ENCODE data around the gene EQTN. TPM values are rescaled to one million over a fixed set of nuclear protein-coding genes. Genes with fewer than 3 reads are reported as not detected.

The EQTN gene
- total RNA-seq, 3 donors from 2014 or later: not detected

GRCh38 chr9:27329291-27329690 is 32.3 kb upstream of the EQTN start:
- Mint-ChIP-seq H3K9me3 (no peaks in the 10 kb centered on the region), H3K27me3 (ENCODE audit: low read depth) (peaks cover 7% of the 10 kb centered on the region), H3K4me3 (no peak overlapping the region), H3K36me3 (ENCODE audit: insufficient read depth) (no peaks in the 10 kb centered on the region), H3K4me1 (ENCODE audit: low read depth) (no peaks in the 10 kb centered on the region)
- ATAC-seq (no peak), DNase-seq (no peak)

DNA sequence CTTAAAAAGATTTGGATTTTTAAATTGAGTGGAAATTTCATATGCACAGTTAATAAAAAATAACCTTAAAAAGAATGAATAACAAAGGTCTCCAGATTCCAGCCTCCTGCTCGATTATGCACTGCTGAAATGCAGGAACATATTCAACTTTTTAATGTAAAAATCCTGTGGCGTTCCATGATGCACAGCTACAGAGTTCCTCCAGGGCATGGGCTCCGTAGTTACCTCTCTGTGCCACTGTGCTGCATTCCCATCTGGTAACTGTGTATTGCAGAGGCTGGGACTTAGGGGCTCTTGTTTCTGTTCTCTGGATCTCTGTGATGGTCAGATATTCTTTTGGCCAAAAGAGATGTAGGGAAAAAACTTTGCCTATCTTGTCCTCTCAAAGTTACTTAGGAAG is 31.5 kb upstream of the EQTN start:
- no peak for ATAC-seq

DNA sequence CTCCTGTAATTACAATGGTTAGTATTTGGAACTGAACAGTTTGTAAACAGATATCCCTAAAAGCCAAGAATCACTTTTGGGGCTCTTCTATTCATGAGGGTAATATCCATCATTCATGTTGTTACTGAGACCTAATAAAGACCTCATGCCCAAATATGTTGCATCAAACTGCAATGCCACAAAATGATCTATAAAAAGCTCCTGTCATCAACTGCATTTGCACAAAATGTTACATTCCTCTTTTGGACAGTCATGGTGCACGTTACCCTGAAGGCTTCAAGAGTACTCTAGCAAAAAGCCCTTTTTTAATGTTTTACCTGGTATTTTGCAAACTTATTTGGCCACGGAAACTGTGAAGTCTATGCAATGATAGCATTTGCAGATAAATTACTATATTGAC is 14.2 kb upstream of the EQTN start:
- no peaks in the 10 kb centered on the region for H3K9me3 Mint-ChIP-seq
- no peaks in the 10 kb centered on the region for H3K36me3 Mint-ChIP-seq (ENCODE audit: insufficient read depth)
- no peak for DNase-seq
- H3K27me3 Mint-ChIP-seq (ENCODE audit: low read depth): no peaks in the 10 kb centered on the region
- H3K4me3 Mint-ChIP-seq: no peak overlapping the region
- H3K4me1 Mint-ChIP-seq (ENCODE audit: low read depth): no peaks in the 10 kb centered on the region
- no peak for ATAC-seq

More for the DNA sequence above, 31.5 kb upstream of the EQTN start:
- Mint-ChIP-seq H3K4me1 (ENCODE audit: low read depth) (no peaks in the 10 kb centered on the region), H3K4me3 (no peak overlapping the region), H3K27me3 (ENCODE audit: low read depth) (peaks cover 7% of the 10 kb centered on the region), H3K9me3 (no peaks in the 10 kb centered on the region), H3K36me3 (ENCODE audit: insufficient read depth) (no peaks in the 10 kb centered on the region)
- DNase-seq: no peak

- DNase-seq: no peak
- no peak for ATAC-seq
- no peaks in the 10 kb centered on the region for H3K27me3 Mint-ChIP-seq (ENCODE audit: low read depth)
- no peaks in the 10 kb centered on the region for H3K9me3 Mint-ChIP-seq
- no peaks in the 10 kb centered on the region for H3K4me1 Mint-ChIP-seq (ENCODE audit: low read depth)
- H3K36me3 Mint-ChIP-seq (ENCODE audit: insufficient read depth): no peaks in the 10 kb centered on the region
- H3K4me3 Mint-ChIP-seq: no peak overlapping the region
Measured at GRCh38 chr9:27310582-27310981, 13.6 kb upstream of the EQTN start.

- no peak for ATAC-seq
- Mint-ChIP-seq H3K9me3 (no peaks in the 10 kb centered on the region), H3K4me1 (ENCODE audit: low read depth) (no peaks in the 10 kb centered on the region)
Measured at GRCh38 chr9:27308691-27309390, 11.9 kb upstream of the EQTN start.

DNA sequence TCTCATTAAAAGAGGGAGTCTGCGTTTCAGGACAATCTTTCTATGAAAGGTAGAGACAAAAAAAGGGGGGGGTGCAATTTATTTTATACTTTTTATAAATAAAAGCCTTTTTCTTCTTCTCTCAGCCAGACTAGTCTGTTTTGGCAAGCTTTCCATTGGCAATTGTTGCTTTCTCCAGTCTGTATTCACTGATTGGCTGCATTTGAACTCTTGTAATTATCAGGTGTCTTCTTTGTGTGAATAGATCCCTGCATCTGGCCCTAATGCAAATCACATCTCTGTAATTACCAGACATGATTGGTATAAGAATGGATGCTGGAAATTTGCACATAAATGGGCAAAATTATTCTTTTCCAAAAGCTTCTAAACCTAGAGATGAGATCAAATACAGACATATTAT is 7.6 kb upstream of the EQTN start:
- ATAC-seq (no peak), DNase-seq (no peak)
- no peaks in the 10 kb centered on the region for H3K4me1 Mint-ChIP-seq (ENCODE audit: low read depth)
- H3K4me3 Mint-ChIP-seq: no peak overlapping the region
- peaks cover 3% of the 10 kb centered on the region for H3K27me3 Mint-ChIP-seq (ENCODE audit: low read depth)
- no peaks in the 10 kb centered on the region for H3K9me3 Mint-ChIP-seq
- no peaks in the 10 kb centered on the region for H3K36me3 Mint-ChIP-seq (ENCODE audit: insufficient read depth)

More at GRCh38 chr9:27308691-27309390, 11.9 kb upstream of the EQTN start:
- no peak for DNase-seq
- Mint-ChIP-seq H3K4me3 (no peak overlapping the region), H3K27me3 (ENCODE audit: low read depth) (no peaks in the 10 kb centered on the region), H3K36me3 (ENCODE audit: insufficient read depth) (no peaks in the 10 kb centered on the region)

- Mint-ChIP-seq H3K4me1 (ENCODE audit: low read depth) (no peaks in the 10 kb centered on the region), H3K27me3 (ENCODE audit: low read depth) (peaks cover 3% of the 10 kb centered on the region), H3K9me3 (no peaks in the 10 kb centered on the region), H3K36me3 (ENCODE audit: insufficient read depth) (no peaks in the 10 kb centered on the region), H3K4me3 (no peak overlapping the region)
- DNase-seq (no peak), ATAC-seq (no peak)
Measured at GRCh38 chr9:27303219-27303618, 6.3 kb upstream of the EQTN start.

DNA sequence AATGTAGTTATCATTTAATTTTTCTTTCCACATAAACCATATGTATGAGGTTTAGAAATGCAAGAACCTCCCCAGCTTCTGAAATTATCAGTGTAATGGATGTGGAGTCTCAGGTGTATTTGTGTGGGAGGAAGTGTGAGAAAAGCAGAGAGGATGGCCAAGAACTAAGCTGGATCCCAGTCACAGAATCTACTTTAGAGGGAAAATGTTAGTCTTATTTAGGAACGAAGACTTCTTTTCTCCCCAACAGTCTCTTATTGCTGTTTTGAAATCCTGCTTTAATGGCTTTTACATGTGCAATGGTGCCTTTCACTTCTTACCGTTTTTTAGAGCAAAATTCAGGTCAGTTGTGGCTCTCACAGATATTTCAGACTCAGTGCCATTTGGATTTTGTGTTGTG is 3.0 kb downstream of the EQTN start:
- H3K4me3 Mint-ChIP-seq: no peak overlapping the region
- ATAC-seq: no peak
- no peak for DNase-seq
- no peaks in the 10 kb centered on the region for H3K4me1 Mint-ChIP-seq (ENCODE audit: low read depth)
- no peaks in the 10 kb centered on the region for H3K9me3 Mint-ChIP-seq
- no peaks in the 10 kb centered on the region for H3K36me3 Mint-ChIP-seq (ENCODE audit: insufficient read depth)
- peaks cover 10% of the 10 kb centered on the region for H3K27me3 Mint-ChIP-seq (ENCODE audit: low read depth)

GRCh38 chr9:27292659-27293405 is 4.1 kb downstream of the EQTN start:
- no peaks in the 10 kb centered on the region for H3K4me1 Mint-ChIP-seq (ENCODE audit: low read depth)
- no peak for DNase-seq
- ATAC-seq: no peak
- peaks cover 12% of the 10 kb centered on the region for H3K27me3 Mint-ChIP-seq (ENCODE audit: low read depth)
- no peak overlapping the region for H3K4me3 Mint-ChIP-seq
- no peaks in the 10 kb centered on the region for H3K9me3 Mint-ChIP-seq
- no peaks in the 10 kb centered on the region for H3K36me3 Mint-ChIP-seq (ENCODE audit: insufficient read depth)

GRCh38 chr9:27291292-27291691 is 5.7 kb downstream of the EQTN start:
- no peaks in the 10 kb centered on the region for H3K36me3 Mint-ChIP-seq (ENCODE audit: insufficient read depth)
- ATAC-seq: no peak
- no peaks in the 10 kb centered on the region for H3K4me1 Mint-ChIP-seq (ENCODE audit: low read depth)
- no peak overlapping the region for H3K4me3 Mint-ChIP-seq
- peaks cover 10% of the 10 kb centered on the region for H3K27me3 Mint-ChIP-seq (ENCODE audit: low read depth)
- H3K9me3 Mint-ChIP-seq: no peaks in the 10 kb centered on the region
- DNase-seq: no peak

DNA sequence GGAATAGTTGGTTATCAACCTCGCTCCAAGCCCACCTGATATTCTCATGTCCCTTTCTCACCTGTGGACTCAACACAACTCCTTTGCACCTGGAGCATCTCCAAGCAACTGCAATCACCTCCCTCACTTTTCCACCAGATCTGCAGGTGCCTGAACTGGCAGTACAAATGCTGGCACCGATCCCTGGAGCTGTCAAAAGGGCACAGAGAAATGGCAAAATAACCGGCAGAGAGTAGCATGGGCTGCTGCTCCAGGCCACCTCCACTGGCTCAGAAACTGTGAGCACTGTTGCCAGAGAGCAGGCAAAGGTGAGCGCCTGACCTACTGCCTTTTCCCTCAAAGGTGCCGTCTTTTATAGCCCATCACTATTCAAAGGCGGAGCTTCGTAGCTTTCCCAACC is 14.7 kb downstream of the EQTN start:
- Mint-ChIP-seq H3K9me3 (no peaks in the 10 kb centered on the region), H3K4me3 (no peak overlapping the region), H3K27me3 (ENCODE audit: low read depth) (peaks cover 9% of the 10 kb centered on the region), H3K4me1 (ENCODE audit: low read depth) (no peaks in the 10 kb centered on the region), H3K36me3 (ENCODE audit: insufficient read depth) (no peaks in the 10 kb centered on the region)
- ATAC-seq: no peak
- DNase-seq: no peak

- Mint-ChIP-seq H3K36me3 (ENCODE audit: insufficient read depth) (no peaks in the 10 kb centered on the region), H3K9me3 (no peaks in the 10 kb centered on the region), H3K4me3 (no peak overlapping the region), H3K4me1 (ENCODE audit: low read depth) (peaks cover 3% of the 10 kb centered on the region), H3K27me3 (ENCODE audit: low read depth) (peaks cover 9% of the 10 kb centered on the region)
- DNase-seq (no peak), ATAC-seq (no peak)
Measured at GRCh38 chr9:27280860-27281259, 16.1 kb downstream of the EQTN start.

GRCh38 chr9:27280249-27280648 is 16.7 kb downstream of the EQTN start:
- DNase-seq (no peak), ATAC-seq (no peak)
- Mint-ChIP-seq H3K27me3 (ENCODE audit: low read depth) (peaks cover 9% of the 10 kb centered on the region), H3K4me3 (no peak overlapping the region), H3K4me1 (ENCODE audit: low read depth) (peaks cover 3% of the 10 kb centered on the region), H3K36me3 (ENCODE audit: insufficient read depth) (no peaks in the 10 kb centered on the region), H3K9me3 (no peaks in the 10 kb centered on the region)

DNA sequence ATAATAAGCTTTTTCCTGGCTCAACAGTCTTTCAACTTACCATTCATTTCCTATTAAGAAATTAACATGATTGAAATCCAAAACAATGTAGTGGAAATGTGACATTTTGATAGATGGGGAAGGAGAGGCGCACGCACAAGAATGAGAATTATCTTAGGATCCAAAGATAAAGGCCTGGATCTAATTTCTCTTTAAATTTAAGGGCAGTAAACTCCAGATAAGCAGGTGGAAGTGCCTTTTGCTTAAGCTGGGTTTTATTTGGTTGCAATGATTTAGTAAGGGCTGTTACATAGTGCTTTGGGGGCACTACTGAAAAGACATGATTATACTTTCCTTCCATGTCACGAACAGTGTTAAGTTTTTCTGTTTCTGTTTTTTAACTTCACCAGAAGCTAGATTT is 17.3 kb downstream of the EQTN start:
- no peaks in the 10 kb centered on the region for H3K36me3 Mint-ChIP-seq (ENCODE audit: insufficient read depth)
- peaks cover 3% of the 10 kb centered on the region for H3K4me1 Mint-ChIP-seq (ENCODE audit: low read depth)
- no peak overlapping the region for H3K4me3 Mint-ChIP-seq
- DNase-seq (no peak), ATAC-seq (no peak)
- no peaks in the 10 kb centered on the region for H3K9me3 Mint-ChIP-seq
- peaks cover 9% of the 10 kb centered on the region for H3K27me3 Mint-ChIP-seq (ENCODE audit: low read depth)

DNA sequence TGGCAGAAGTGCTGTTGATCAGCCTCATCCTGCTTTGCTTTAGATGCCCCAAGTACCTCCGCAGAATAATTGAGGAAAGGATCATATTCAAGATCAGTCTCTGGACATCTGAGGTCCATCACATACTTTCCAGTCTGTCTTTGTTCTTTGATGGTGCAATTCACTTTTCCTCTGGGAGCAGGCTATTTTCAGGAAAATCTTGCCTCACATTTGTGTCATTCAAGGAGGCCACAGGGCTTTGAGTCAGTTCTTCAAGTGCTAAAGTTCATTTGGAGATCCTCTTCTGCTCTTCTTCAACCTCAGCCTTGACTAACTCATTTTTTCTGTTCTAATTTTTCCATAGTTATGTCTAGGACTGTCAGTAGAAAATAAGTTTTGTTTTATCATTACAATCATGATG is 18.6 kb downstream of the EQTN start:
- H3K9me3 Mint-ChIP-seq: no peaks in the 10 kb centered on the region
- peaks cover 3% of the 10 kb centered on the region for H3K4me1 Mint-ChIP-seq (ENCODE audit: low read depth)
- ATAC-seq (no peak), DNase-seq (no peak)
- H3K36me3 Mint-ChIP-seq (ENCODE audit: insufficient read depth): no peaks in the 10 kb centered on the region
- peaks cover 7% of the 10 kb centered on the region for H3K27me3 Mint-ChIP-seq (ENCODE audit: low read depth)
- H3K4me3 Mint-ChIP-seq: no peak overlapping the region
